NCI-H2227 treated with DMSO at 0.1 percent for 48 hours (cell line): ENCODE measurements around the gene AGA.

Experiments used
- DNase-seq: peaks from one replicate; lab custom pipeline; 2025; lab: John Stamatoyannopoulos, UW

AGA gene

GRCh38 chr4:177386278-177386815 lies 55.9 kb downstream of the AGA start:
- DNase-seq, result no peak

- DNase-seq, result no peak
These were observed 56.5 kb downstream of the AGA start for GRCh38 chr4:177385576-177386277.

- DNase-seq, result peak; percentile 29
These were observed 57.3 kb downstream of the AGA start for GRCh38 chr4:177384856-177385397.

- no peak for DNase-seq
These were observed 60.4 kb downstream of the AGA start for GRCh38 chr4:177381762-177382310.
